K562 (cell line): ENCODE data around the gene NUP155. TPM values are rescaled to one million over a fixed set of nuclear protein-coding genes. Genes with fewer than 3 reads are reported as not detected.
"Not testable (repeated sequence)": the region's sequence is repeated elsewhere in the genome, so short reads cannot be mapped to it uniquely, and the experiment has no call there.

Experiments used
- ATAC-seq: fragments of 200-7000 bp; cut with Tn5 transposase; 3 replicates; pipeline ENCODE4 v1.9.1; 2020; ENCODE audit warnings: moderate library complexity
- BruUV-seq: library from RNA; stranded (reverse); fragments of 400-500 nt; replicated peaks from 2 replicates; lab custom pipeline; 2021; lab: Mats Ljungman, UMichigan
- CTCF ChIA-PET: fragments of 300-600 bp; formaldehyde crosslinking; extraction: SDS; loops from one replicate; lab custom pipeline; 2021; ENCODE audit warnings: low intra/inter-chr PET ratio; lab: Yijun Ruan, JAX
- POLR2A ChIA-PET: fragments of 300-600, 350-650 bp; sonication (Branson Sonifier 250); formaldehyde crosslinking; extraction: SDS; loops from one replicate; lab custom pipeline; 2021; ENCODE audit warnings: antibody characterized with exemption, inconsistent platforms; lab: Yijun Ruan, JAX
- DNase-seq, 4 experiments: peaks; one replicate each; pipeline versions ENCODE4 v3.0.0 to v3.0.0-alpha.2; 2011 to 2018; ENCODE audit warnings: low spot score in 3 of 4, mixed read lengths in 3 of 4; ENCODE audit errors: extremely low read depth in 1 of 4
- FAIRE-seq: peaks from 2 replicates; lab custom pipeline; 2011; peaks lifted over from hg19 to GRCh38; lab: Jason Lieb, UNC
- H2AFZ ChIP-seq: 2 replicates; pipeline ENCODE4 v1.6.0; 2011; ENCODE audit warnings: low read depth, low read length, control low read depth, inconsistent platforms
- H3K27ac ChIP-seq: fragments of 200-600 bp; 3 replicates; pipeline ENCODE4 v1.8.0; 2011; ENCODE audit warnings: low read depth, mild to moderate bottlenecking, control low read depth, inconsistent platforms, low read length, moderate library complexity, mixed read lengths; ENCODE audit errors: extremely low read depth
- H3K27me3 ChIP-seq, 2 experiments: fragments of 300-600 bp in 1 of 2; 2 replicates in 1 of 2; 3 replicates in 1 of 2; pipeline versions ENCODE4 v1.6.0 to v1.8.0; 2011; ENCODE audit warnings: inconsistent platforms in 2 of 2, low read length in 2 of 2, mild to moderate bottlenecking in 1 of 2, mixed read lengths in 1 of 2, moderate library complexity in 1 of 2; ENCODE audit not compliant: control insufficient read depth in 2 of 2, insufficient read depth in 2 of 2
- H3K36me3 ChIP-seq: fragments of 300-600 bp; 3 replicates; pipeline ENCODE4 v1.8.0; 2011; ENCODE audit warnings: mild to moderate bottlenecking, low read length, inconsistent platforms; ENCODE audit not compliant: control insufficient read depth, insufficient read depth
- H3K4me1 ChIP-seq, 2 experiments: fragments of 200-600 bp in 1 of 2; replicated peaks in 1 of 2; 2 replicates in 1 of 2; 3 replicates in 1 of 2; pipeline versions ENCODE4 v1.5.1 to v1.8.0; 2011; ENCODE audit warnings: inconsistent platforms in 2 of 2, low read length in 2 of 2, mild to moderate bottlenecking in 1 of 2, mixed read lengths in 1 of 2, moderate library complexity in 1 of 2; ENCODE audit not compliant: control insufficient read depth in 2 of 2, insufficient read depth in 2 of 2
- H3K4me2 ChIP-seq: 2 replicates; pipeline ENCODE4 v1.6.1; 2011; ENCODE audit warnings: low read length, control low read depth, inconsistent platforms, mixed read lengths; ENCODE audit not compliant: insufficient read depth
- H3K4me3 ChIP-seq: fragments of 200-600 bp; sonication (generic), shearing (Covaris generic); 2 replicates; pipeline ENCODE4 v1.5.1; 2016; ENCODE audit warnings: control low read depth, inconsistent platforms
- H3K79me2 ChIP-seq: fragments of 200-600 bp; 3 replicates; pipeline ENCODE4 v1.8.0; 2011; ENCODE audit warnings: low read length, inconsistent platforms; ENCODE audit not compliant: control insufficient read depth, insufficient read depth
- H3K9ac ChIP-seq, 2 experiments: 2 replicates each; pipeline versions ENCODE4 v1.6.0 to v1.6.1; 2011; ENCODE audit warnings: low read depth in 2 of 2, low read length in 2 of 2, control low read depth in 1 of 2, inconsistent platforms in 1 of 2, mild to moderate bottlenecking in 1 of 2, mixed read lengths in 1 of 2; ENCODE audit not compliant: insufficient read depth in 1 of 2
- H3K9me1 ChIP-seq: one replicate; pipeline ENCODE4 v1.6.0; 2011; ENCODE audit warnings: inconsistent platforms, mild to moderate bottlenecking, low read length, moderate library complexity; ENCODE audit not compliant: control insufficient read depth, insufficient read depth
- H3K9me3 ChIP-seq: replicated peaks from 2 replicates; pipeline ENCODE4 v1.5.1; 2011; ENCODE audit warnings: low read depth, low read length, inconsistent platforms; ENCODE audit not compliant: control insufficient read depth, insufficient read depth
- H4K20me1 ChIP-seq: replicated peaks from 2 replicates; pipeline ENCODE4 v1.6.1; 2011; ENCODE audit warnings: low read length, inconsistent platforms, mixed read lengths; ENCODE audit not compliant: control insufficient read depth, insufficient read depth
- CBX1 ChIP-seq: sonication (generic); IDR thresholded peaks from 2 replicates; pipeline ENCODE4 v1.6.1; 2016; ENCODE audit warnings: antibody characterized with exemption, low read depth, mild to moderate bottlenecking
- CEBPZ ChIP-seq: fragments of 150-350 bp; IDR thresholded peaks from 2 replicates; pipeline ENCODE4 v1.6.1; 2014; ENCODE audit warnings: low read depth, mild to moderate bottlenecking, low read length, borderline replicate concordance
- GTF2B ChIP-seq: IDR thresholded peaks from 2 replicates; pipeline ENCODE4 v1.6.1; 2011; ENCODE audit not compliant: insufficient read length; ENCODE audit errors: extremely low read depth
- TRIM28 ChIP-seq: fragments of 450-650 bp; IDR thresholded peaks from 2 replicates; pipeline ENCODE4 v1.6.1; 2017
- ZFP36 ChIP-seq: fragments of 150-350 bp; IDR thresholded peaks from 2 replicates; pipeline ENCODE4 v1.6.1; 2018; ENCODE audit warnings: low read length, low read depth; ENCODE audit not compliant: partially characterized antibody
- WGBS: fragments of 100-300 bp; shearing (Covaris generic); methylation state at CpG from one replicate; pipeline ENCODE4 v1.1.6; 2016; ENCODE audit warnings: low coverage, mixed read lengths; ENCODE audit not compliant: insufficient coverage; ENCODE audit errors: missing lambda C conversion rate; 5-methylcytosine and 5-hydroxymethylcytosine counted together
- in situ Hi-C: fragments of 300-500 bp; cut with MboI; formaldehyde crosslinking; loops from 4 replicates; pipeline ENCODE4 v1.15.0; 2018; ENCODE audit warnings: inconsistent platforms, mixed read lengths
- intact Hi-C: fragments of 100-400 bp; cut with micrococcal nuclease; formaldehyde crosslinking; loops from 2 replicates; pipeline ENCODE4 v1.14.2; 2022
- polyA plus RNA-seq, 8 experiments: library from polyadenylated mRNA; depleted of rRNA in 4 of 8; stranded (reverse) in 5 of 8; unstranded in 3 of 8; fragments of >200 nt; fragmentation: Nextera tagmentation in 2 of 8; fragmentation: Illumina TruSeq in 1 of 8; extraction: Ambion mirVana in 2 of 8; extraction: Trizol in 1 of 8; gene quantifications; 2 replicates each; pipeline versions ENCODE4 v1.2.1 to v1.2.3, GENCODE V29; 2011 to 2014; ENCODE audit warnings: inconsistent platforms in 1 of 8, missing spikeins in 1 of 8
- total RNA-seq, 7 experiments: library from RNA; depleted of rRNA in 6 of 7; stranded (reverse); fragments of >200 nt in 6 of 7; fragmentation: Illumina TruSeq in 2 of 7; extraction: Trizol in 2 of 7; gene quantifications; 2 replicates each; pipeline versions ENCODE4 v1.2.1 to v1.2.3, GENCODE V29; 2011 to 2021; ENCODE audit warnings: low replicate concordance in 1 of 7
- TF ChIP-seq, protein P1 (sequence below): fragments of 450-650 bp; IDR thresholded peaks from 2 replicates; pipeline ENCODE4 v1.6.1; 2018; ENCODE audit warnings: mild to moderate bottlenecking, low read depth; ENCODE audit not compliant: partially characterized antibody
- TF ChIP-seq, protein P2 (sequence below): fragments of 450-650 bp; IDR thresholded peaks from 2 replicates; pipeline ENCODE4 v1.6.1; 2014; ENCODE audit warnings: low read depth, mild to moderate bottlenecking, moderate library complexity, borderline replicate concordance

The NUP155 gene
- total and polyA plus RNA-seq, 9 of the 15 experiments (the other 6 are each of a cell fraction or from before 2014, with no cell fraction given) = 39.3 to 130 (median 77.0) TPM

- H4K20me1 ChIP-seq, DNase-seq, in situ Hi-C loops, H3K9ac ChIP-seq, H3K4me3 ChIP-seq, H3K79me2 ChIP-seq, H3K9me1 ChIP-seq, H3K27ac ChIP-seq, intact Hi-C loops, H3K27me3 ChIP-seq, ATAC-seq, H3K4me1 ChIP-seq, H2AFZ ChIP-seq, H3K4me2 ChIP-seq, POLR2A ChIA-PET, CTCF ChIA-PET, FAIRE-seq, H3K9me3 ChIP-seq, BruUV-seq: not testable (repeated sequence)
- peaks cover 75% of the 10 kb centered on the region for H3K36me3 ChIP-seq
- WGBS = 80% methylated on average over 6 of the region's 7 CpGs
Observed at GRCh38 chr5:37296313-37296712, 74.6 kb downstream of the NUP155 start.

- ATAC-seq = no peak
- no peaks in the 10 kb centered on the region for H3K9me1 ChIP-seq
- H3K79me2 ChIP-seq = no peaks in the 10 kb centered on the region
- POLR2A ChIA-PET = no interaction called here
- CTCF ChIA-PET = no interaction called here
- FAIRE-seq = no peak
- H2AFZ ChIP-seq = no peak overlapping the region
- H3K27ac ChIP-seq = no peak overlapping the region
- DNase-seq = peak in 1 of 4 experiments; percentile 19
- intact Hi-C loops (no loop called here), in situ Hi-C loops (no loop called here)
- no peak overlapping the region for H3K9ac ChIP-seq
- no peaks in the 10 kb centered on the region for H3K4me1 ChIP-seq
- H4K20me1 ChIP-seq = no peaks in the 10 kb centered on the region
- H3K36me3 ChIP-seq = no peaks in the 10 kb centered on the region
- WGBS = 34% methylated on average over 5 of the region's 5 CpGs
- H3K4me2 ChIP-seq = no peak overlapping the region
- no peaks in the 10 kb centered on the region for H3K27me3 ChIP-seq
- H3K9me3 ChIP-seq = peaks cover 7% of the 10 kb centered on the region
- BruUV-seq = no TSS peak
- no peak overlapping the region for H3K4me3 ChIP-seq
- TF ChIP-seq, protein P1, sequence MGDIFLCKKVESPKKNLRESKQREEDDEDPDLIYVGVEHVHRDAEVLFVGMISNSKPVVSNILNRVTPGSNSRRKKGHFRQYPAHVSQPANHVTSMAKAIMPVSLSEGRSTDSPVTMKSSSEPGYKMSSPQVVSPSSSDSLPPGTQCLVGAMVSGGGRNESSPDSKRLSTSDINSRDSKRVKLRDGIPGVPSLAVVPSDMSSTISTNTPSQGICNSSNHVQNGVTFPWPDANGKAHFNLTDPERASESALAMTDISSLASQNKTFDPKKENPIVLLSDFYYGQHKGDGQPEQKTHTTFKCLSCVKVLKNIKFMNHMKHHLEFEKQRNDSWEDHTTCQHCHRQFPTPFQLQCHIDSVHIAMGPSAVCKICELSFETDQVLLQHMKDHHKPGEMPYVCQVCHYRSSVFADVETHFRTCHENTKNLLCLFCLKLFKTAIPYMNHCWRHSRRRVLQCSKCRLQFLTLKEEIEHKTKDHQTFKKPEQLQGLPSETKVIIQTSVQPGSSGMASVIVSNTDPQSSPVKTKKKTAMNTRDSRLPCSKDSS = peak; percentile 56
- TF ChIP-seq CEBPZ (peak; percentile 80), TRIM28 (peak; percentile 83), GTF2B (no peak), CBX1 (0 out of 2 replicates have a peak, but pooled peaks have one; percentile 67), ZFP36 (peak; percentile 95)
- TF ChIP-seq, protein P2, sequence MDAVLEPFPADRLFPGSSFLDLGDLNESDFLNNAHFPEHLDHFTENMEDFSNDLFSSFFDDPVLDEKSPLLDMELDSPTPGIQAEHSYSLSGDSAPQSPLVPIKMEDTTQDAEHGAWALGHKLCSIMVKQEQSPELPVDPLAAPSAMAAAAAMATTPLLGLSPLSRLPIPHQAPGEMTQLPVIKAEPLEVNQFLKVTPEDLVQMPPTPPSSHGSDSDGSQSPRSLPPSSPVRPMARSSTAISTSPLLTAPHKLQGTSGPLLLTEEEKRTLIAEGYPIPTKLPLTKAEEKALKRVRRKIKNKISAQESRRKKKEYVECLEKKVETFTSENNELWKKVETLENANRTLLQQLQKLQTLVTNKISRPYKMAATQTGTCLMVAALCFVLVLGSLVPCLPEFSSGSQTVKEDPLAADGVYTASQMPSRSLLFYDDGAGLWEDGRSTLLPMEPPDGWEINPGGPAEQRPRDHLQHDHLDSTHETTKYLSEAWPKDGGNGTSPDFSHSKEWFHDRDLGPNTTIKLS = no peak
Observed at GRCh38 chr5:37283214-37283820, 87.6 kb downstream of the NUP155 start.
